Middle frontal gyrus (tissue), 1 donor: ENCODE data around the gene WDR26.
"Not testable (repeated sequence)": the region's sequence is repeated elsewhere in the genome, so short reads cannot be mapped to it uniquely, and the experiment has no call there.

ENCODE experiments used
- DNase-seq: peaks from one replicate; pipeline ENCODE4 v3.0.0-alpha.2; 2015; ENCODE audit warnings: low spot score; ENCODE audit errors: extremely low spot score

WDR26 gene

DNA sequence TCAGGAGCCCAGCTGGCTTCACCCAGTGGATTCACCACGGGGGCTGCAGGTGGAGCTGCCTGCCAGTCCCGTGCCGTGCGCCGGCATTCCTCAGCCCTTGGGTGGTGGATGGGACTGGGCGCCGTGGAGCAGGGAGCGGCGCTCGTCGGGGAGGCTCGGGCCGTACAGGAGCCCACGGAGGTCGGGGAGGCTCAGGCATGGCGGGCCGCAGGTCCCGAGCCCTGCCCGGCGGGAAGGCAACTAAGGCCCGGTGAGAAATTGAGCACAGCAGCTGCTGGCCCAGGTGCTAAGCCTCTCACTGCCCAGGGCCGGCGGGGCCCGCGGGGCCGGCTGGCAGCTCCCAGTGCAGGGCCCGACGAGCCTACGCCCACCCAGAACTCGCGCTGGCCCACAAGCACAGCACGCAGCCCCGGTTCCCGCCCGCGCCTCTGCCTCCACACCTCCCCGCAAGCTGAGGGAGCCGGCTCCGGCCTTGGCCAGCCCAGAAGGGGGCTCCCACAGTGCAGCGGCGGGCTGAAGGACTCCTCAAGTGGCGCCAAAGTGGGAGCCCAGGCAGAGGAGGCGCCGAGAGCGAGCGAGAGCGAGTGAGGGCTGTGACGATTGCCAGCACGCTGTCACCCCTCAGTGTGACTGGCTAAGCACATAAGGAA lies 82.0 kb downstream of the WDR26 start:
- DNase-seq, result not testable (repeated sequence)

GRCh38 chr1:224349716-224350115 lies 84.9 kb downstream of the WDR26 start:
- not testable (repeated sequence) for DNase-seq

- DNase-seq, result no peak
Observed at GRCh38 chr1:224348137-224348536, 86.5 kb downstream of the WDR26 start.

GRCh38 chr1:224343679-224344078 lies 90.9 kb downstream of the WDR26 start:
- no peak for DNase-seq

DNA sequence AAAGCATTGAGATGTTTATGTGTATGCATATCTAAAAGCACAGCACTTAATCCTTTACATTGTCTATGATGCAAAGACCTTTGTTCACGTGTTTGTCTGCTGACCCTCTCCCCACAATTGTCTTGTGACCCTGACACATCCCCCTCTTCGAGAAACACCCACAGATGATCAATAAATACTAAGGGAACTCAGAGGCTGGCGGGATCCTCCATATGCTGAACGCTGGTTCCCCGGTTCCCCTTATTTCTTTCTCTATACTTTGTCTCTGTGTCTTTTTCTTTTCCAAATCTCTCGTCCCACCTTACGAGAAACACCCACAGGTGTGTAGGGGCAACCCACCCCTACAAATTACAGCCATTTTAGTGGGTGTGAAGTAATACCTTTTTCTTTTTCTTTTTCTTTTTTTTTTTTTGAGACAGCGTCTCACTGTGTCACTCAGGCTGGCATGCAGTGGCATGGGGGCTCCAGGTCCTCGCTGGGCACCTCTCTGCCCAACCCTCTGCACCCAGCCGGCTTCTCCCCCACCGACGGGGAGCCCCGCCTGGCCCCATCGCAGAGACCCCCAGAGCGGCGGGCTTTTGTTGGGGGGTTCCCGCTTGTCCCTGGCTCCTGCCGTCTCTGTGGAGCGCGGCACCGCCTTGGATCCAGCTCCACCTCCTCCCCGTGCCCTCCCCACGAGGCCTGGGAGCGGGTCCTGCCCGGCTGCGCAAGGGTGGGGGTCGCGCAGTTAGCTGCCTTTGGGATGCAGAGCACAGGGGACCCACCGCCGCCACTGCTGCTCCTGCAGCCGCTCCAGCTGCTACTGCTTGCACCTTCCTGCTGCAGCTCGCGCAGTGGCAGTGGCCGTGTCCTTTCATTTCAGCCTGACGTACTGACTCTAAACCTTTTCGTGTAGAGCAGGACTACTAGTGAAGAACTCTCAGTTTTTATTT lies 93.9 kb downstream of the WDR26 start:
- not testable (repeated sequence) for DNase-seq

- no peak for DNase-seq
Observed at GRCh38 chr1:224339442-224340033, 95.1 kb downstream of the WDR26 start.

DNA sequence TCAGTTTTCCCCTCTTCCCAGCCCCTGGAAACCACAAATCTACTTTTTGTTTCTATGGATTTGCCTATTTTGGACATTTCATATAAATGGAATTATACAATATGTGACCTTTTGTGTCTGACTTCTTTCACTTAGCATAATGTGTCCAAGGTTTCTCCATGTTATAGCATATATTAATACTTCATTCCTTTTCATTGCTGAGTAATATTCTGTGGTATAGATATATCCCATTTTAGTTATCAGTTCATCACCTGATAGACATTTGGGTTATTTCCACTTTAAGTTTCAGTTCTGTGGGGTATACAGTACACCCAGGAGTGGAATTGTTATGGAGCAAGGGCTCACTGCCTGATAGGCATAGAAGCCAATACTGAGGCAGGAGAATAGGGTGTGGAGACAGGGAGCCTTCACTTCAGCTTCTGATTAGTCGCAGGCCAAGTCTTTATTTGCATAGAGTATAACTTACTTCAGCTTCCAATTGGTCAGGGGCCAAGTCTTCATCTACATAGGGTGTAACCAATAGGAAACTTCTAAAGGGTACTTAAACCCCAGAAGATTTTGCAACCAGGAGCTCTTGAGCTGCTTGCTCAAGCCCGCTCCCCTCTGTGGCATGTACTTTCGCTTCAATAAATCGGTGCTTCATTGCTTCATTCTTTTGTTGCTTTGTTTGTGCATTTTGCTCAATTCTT lies 96.3 kb downstream of the WDR26 start:
- DNase-seq, result no peak
